Activated naive CD8-positive, alpha-beta T cell treated with anti-CD3 and anti-CD28 coated beads, Interleukin-2, amount 10 ng/mL, durations not matched to agents 7 days and 5 days (primary cell): ENCODE data around the gene SLC25A31. TPM values are rescaled to one million over a fixed set of nuclear protein-coding genes. Genes with fewer than 3 reads are reported as not detected.

Experiments
- ATAC-seq: fragments of 150-1000 bp; cut with Tn5 transposase; one replicate; pipeline ENCODE4 v1.10.0; 2021; ENCODE audit warnings: low read depth, moderate library complexity
- POLR2A ChIA-PET: fragments of 350-600 bp; sonication (Branson Sonifier 250); formaldehyde crosslinking; loops from one replicate; lab custom pipeline; 2021; ENCODE audit warnings: antibody characterized with exemption; lab: Charles Lee
- DNase-seq: peaks from one replicate; pipeline ENCODE4 v3.0.0; 2021
- H3K27ac Mint-ChIP-seq: one replicate; pipeline ENCODE4 v1.8.0; 2022; ENCODE audit warnings: mild to moderate bottlenecking, mixed read lengths
- H3K27me3 Mint-ChIP-seq: one replicate; pipeline ENCODE4 v1.8.0; 2022; ENCODE audit warnings: mild to moderate bottlenecking, moderate library complexity, mixed read lengths
- H3K36me3 Mint-ChIP-seq: one replicate; pipeline ENCODE4 v1.8.0; 2021; ENCODE audit warnings: mild to moderate bottlenecking, mixed read lengths
- H3K4me1 Mint-ChIP-seq: one replicate; pipeline ENCODE4 v1.8.0; 2021; ENCODE audit warnings: mixed read lengths
- H3K4me3 Mint-ChIP-seq: one replicate; pipeline ENCODE4 v1.8.0; 2022; ENCODE audit warnings: mild to moderate bottlenecking, moderate library complexity, mixed read lengths
- H3K9me3 Mint-ChIP-seq: one replicate; pipeline ENCODE4 v1.8.0; 2021; ENCODE audit warnings: mixed read lengths
- total RNA-seq, 2 experiments: library from RNA; stranded (reverse); gene quantifications; one replicate each; pipeline ENCODE4 v1.2.3, GENCODE V29; 2021

The SLC25A31 gene
- total RNA-seq = not detected

GRCh38 chr4:127730142-127730913 lies at the start of gene SLC25A31:
TSS of gene SLC25A31 (plus strand) at chr4:127730400. CDS start at chr4:127730546, 146 bp downstream.
- Mint-ChIP-seq H3K36me3 (no peaks in the 10 kb centered on the region), H3K27ac (no peak within 1 kb of the TSS), H3K27me3 (no peaks in the 10 kb centered on the region), H3K4me3 (no peak within 1 kb of the TSS), H3K9me3 (no peaks in the 10 kb centered on the region), H3K4me1 (no peaks in the 10 kb centered on the region)
- POLR2A ChIA-PET = no interaction called here
- no peak for DNase-seq
- no peak for ATAC-seq

GRCh38 chr4:127685292-127685691 lies 44.9 kb upstream of the SLC25A31 start:
- H3K9me3 Mint-ChIP-seq = no peaks in the 10 kb centered on the region
- no peaks in the 10 kb centered on the region for H3K36me3 Mint-ChIP-seq
- H3K27me3 Mint-ChIP-seq = peaks cover 7% of the 10 kb centered on the region
- ATAC-seq (no peak), DNase-seq (no peak)
- no peak overlapping the region for H3K27ac Mint-ChIP-seq
- H3K4me3 Mint-ChIP-seq = no peak overlapping the region
- POLR2A ChIA-PET = no interaction called here
- H3K4me1 Mint-ChIP-seq = no peaks in the 10 kb centered on the region

- Mint-ChIP-seq H3K4me1 (no peaks in the 10 kb centered on the region), H3K4me3 (no peak overlapping the region), H3K27me3 (peaks cover 7% of the 10 kb centered on the region), H3K9me3 (no peaks in the 10 kb centered on the region), H3K36me3 (no peaks in the 10 kb centered on the region), H3K27ac (no peak overlapping the region)
- DNase-seq = no peak
- POLR2A ChIA-PET = no interaction called here
- no peak for ATAC-seq
Measured at GRCh38 chr4:127686658-127687057, 43.5 kb upstream of the SLC25A31 start.

- POLR2A ChIA-PET = interaction anchor here (0.7 kb wide), 1 partner anchor 68 kb away, joined by 3 read pairs; no protein-coding TSS in a partner anchor
- Mint-ChIP-seq H3K4me3 (no peak overlapping the region), H3K27me3 (peaks cover 7% of the 10 kb centered on the region), H3K9me3 (no peaks in the 10 kb centered on the region), H3K36me3 (no peaks in the 10 kb centered on the region), H3K27ac (no peak overlapping the region), H3K4me1 (no peaks in the 10 kb centered on the region)
- ATAC-seq = no peak
- no peak for DNase-seq
Measured at GRCh38 chr4:127687580-127687979, 42.6 kb upstream of the SLC25A31 start.

- POLR2A ChIA-PET = no interaction called here
- H3K36me3 Mint-ChIP-seq = no peaks in the 10 kb centered on the region
- H3K9me3 Mint-ChIP-seq = peaks cover 6% of the 10 kb centered on the region
- H3K27me3 Mint-ChIP-seq = peaks cover 10% of the 10 kb centered on the region
- no peaks in the 10 kb centered on the region for H3K4me1 Mint-ChIP-seq
- no peak overlapping the region for H3K4me3 Mint-ChIP-seq
- ATAC-seq (no peak), DNase-seq (no peak)
- H3K27ac Mint-ChIP-seq = no peak overlapping the region
Measured at GRCh38 chr4:127698789-127699200, 31.4 kb upstream of the SLC25A31 start.

- ATAC-seq (no peak), DNase-seq (no peak)
- no peak overlapping the region for H3K4me3 Mint-ChIP-seq
- POLR2A ChIA-PET = no interaction called here
- no peaks in the 10 kb centered on the region for H3K36me3 Mint-ChIP-seq
- peaks cover 11% of the 10 kb centered on the region for H3K27me3 Mint-ChIP-seq
- H3K27ac Mint-ChIP-seq = no peak overlapping the region
- no peaks in the 10 kb centered on the region for H3K9me3 Mint-ChIP-seq
- no peaks in the 10 kb centered on the region for H3K4me1 Mint-ChIP-seq
Measured at GRCh38 chr4:127708985-127709384, 21.2 kb upstream of the SLC25A31 start.

GRCh38 chr4:127709456-127709855 lies 20.7 kb upstream of the SLC25A31 start:
- Mint-ChIP-seq H3K9me3 (no peaks in the 10 kb centered on the region), H3K36me3 (no peaks in the 10 kb centered on the region), H3K4me3 (no peak overlapping the region), H3K27ac (no peak overlapping the region), H3K4me1 (no peaks in the 10 kb centered on the region), H3K27me3 (peaks cover 11% of the 10 kb centered on the region)
- POLR2A ChIA-PET = no interaction called here
- no peak for DNase-seq
- no peak for ATAC-seq

GRCh38 chr4:127731406-127731805 lies 1.2 kb downstream of the SLC25A31 start:
- POLR2A ChIA-PET = no interaction called here
- no peaks in the 10 kb centered on the region for H3K27me3 Mint-ChIP-seq

GRCh38 chr4:127732623-127733328 lies 2.6 kb downstream of the SLC25A31 start:
- POLR2A ChIA-PET = no interaction called here
- Mint-ChIP-seq H3K4me1 (no peaks in the 10 kb centered on the region), H3K9me3 (no peaks in the 10 kb centered on the region), H3K36me3 (no peaks in the 10 kb centered on the region), H3K27me3 (peaks cover 2% of the 10 kb centered on the region), H3K4me3 (no peak overlapping the region), H3K27ac (no peak overlapping the region)
- DNase-seq (no peak), ATAC-seq (no peak)

More at GRCh38 chr4:127731406-127731805, 1.2 kb downstream of the SLC25A31 start:
- no peak overlapping the region for H3K4me3 Mint-ChIP-seq
- no peak for DNase-seq
- H3K27ac Mint-ChIP-seq = no peak overlapping the region
- ATAC-seq = no peak
- no peaks in the 10 kb centered on the region for H3K9me3 Mint-ChIP-seq
- H3K4me1 Mint-ChIP-seq = no peaks in the 10 kb centered on the region
- H3K36me3 Mint-ChIP-seq = no peaks in the 10 kb centered on the region

GRCh38 chr4:127734976-127735375 lies 4.8 kb downstream of the SLC25A31 start:
- POLR2A ChIA-PET = no interaction called here
- H3K4me3 Mint-ChIP-seq = no peak overlapping the region
- ATAC-seq = no peak
- no peak overlapping the region for H3K27ac Mint-ChIP-seq
- no peaks in the 10 kb centered on the region for H3K36me3 Mint-ChIP-seq
- no peak for DNase-seq
- no peaks in the 10 kb centered on the region for H3K9me3 Mint-ChIP-seq
- peaks cover 2% of the 10 kb centered on the region for H3K27me3 Mint-ChIP-seq
- H3K4me1 Mint-ChIP-seq = no peaks in the 10 kb centered on the region

GRCh38 chr4:127737295-127737694 lies 7.1 kb downstream of the SLC25A31 start:
- peaks cover 1% of the 10 kb centered on the region for H3K9me3 Mint-ChIP-seq
- POLR2A ChIA-PET = no interaction called here
- DNase-seq (no peak), ATAC-seq (no peak)
- no peaks in the 10 kb centered on the region for H3K36me3 Mint-ChIP-seq
- H3K4me1 Mint-ChIP-seq = no peaks in the 10 kb centered on the region
- H3K27me3 Mint-ChIP-seq = peaks cover 3% of the 10 kb centered on the region
- no peak overlapping the region for H3K27ac Mint-ChIP-seq
- no peak overlapping the region for H3K4me3 Mint-ChIP-seq

- H3K9me3 Mint-ChIP-seq = peaks cover 2% of the 10 kb centered on the region
- DNase-seq (no peak), ATAC-seq (no peak)
- H3K27ac Mint-ChIP-seq = no peak overlapping the region
- no peak overlapping the region for H3K4me3 Mint-ChIP-seq
- H3K36me3 Mint-ChIP-seq = no peaks in the 10 kb centered on the region
- H3K4me1 Mint-ChIP-seq = no peaks in the 10 kb centered on the region
- H3K27me3 Mint-ChIP-seq = peaks cover 14% of the 10 kb centered on the region
- POLR2A ChIA-PET = no interaction called here
Measured at GRCh38 chr4:127741247-127741646, 11.0 kb downstream of the SLC25A31 start.

- peaks cover 11% of the 10 kb centered on the region for H3K27me3 Mint-ChIP-seq
- POLR2A ChIA-PET = no interaction called here
- peaks cover 5% of the 10 kb centered on the region for H3K9me3 Mint-ChIP-seq
- ATAC-seq = no peak
- no peak overlapping the region for H3K4me3 Mint-ChIP-seq
- no peak overlapping the region for H3K27ac Mint-ChIP-seq
- no peak for DNase-seq
- peaks cover 3% of the 10 kb centered on the region for H3K36me3 Mint-ChIP-seq
- no peaks in the 10 kb centered on the region for H3K4me1 Mint-ChIP-seq
Measured at GRCh38 chr4:127747883-127748282, 17.7 kb downstream of the SLC25A31 start.

- peaks cover 3% of the 10 kb centered on the region for H3K36me3 Mint-ChIP-seq
- no peak overlapping the region for H3K4me3 Mint-ChIP-seq
- H3K27ac Mint-ChIP-seq = no peak overlapping the region
- DNase-seq = no peak
- no peak for ATAC-seq
- peaks cover 5% of the 10 kb centered on the region for H3K9me3 Mint-ChIP-seq
- POLR2A ChIA-PET = no interaction called here
- H3K4me1 Mint-ChIP-seq = no peaks in the 10 kb centered on the region
- H3K27me3 Mint-ChIP-seq = peaks cover 16% of the 10 kb centered on the region
Measured at GRCh38 chr4:127748957-127749356, 18.8 kb downstream of the SLC25A31 start.
